GM19043 (cell line): ENCODE results near the gene PPP3R1.

Experiments used
- ATAC-seq: cut with Tn5 transposase; IDR thresholded peaks from one replicate; pipeline ENCODE4 v1.9.1; 2021; ENCODE audit warnings: low read depth; ENCODE audit not compliant: unreplicated experiment

Gene PPP3R1, protein sequence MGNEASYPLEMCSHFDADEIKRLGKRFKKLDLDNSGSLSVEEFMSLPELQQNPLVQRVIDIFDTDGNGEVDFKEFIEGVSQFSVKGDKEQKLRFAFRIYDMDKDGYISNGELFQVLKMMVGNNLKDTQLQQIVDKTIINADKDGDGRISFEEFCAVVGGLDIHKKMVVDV

DNA sequence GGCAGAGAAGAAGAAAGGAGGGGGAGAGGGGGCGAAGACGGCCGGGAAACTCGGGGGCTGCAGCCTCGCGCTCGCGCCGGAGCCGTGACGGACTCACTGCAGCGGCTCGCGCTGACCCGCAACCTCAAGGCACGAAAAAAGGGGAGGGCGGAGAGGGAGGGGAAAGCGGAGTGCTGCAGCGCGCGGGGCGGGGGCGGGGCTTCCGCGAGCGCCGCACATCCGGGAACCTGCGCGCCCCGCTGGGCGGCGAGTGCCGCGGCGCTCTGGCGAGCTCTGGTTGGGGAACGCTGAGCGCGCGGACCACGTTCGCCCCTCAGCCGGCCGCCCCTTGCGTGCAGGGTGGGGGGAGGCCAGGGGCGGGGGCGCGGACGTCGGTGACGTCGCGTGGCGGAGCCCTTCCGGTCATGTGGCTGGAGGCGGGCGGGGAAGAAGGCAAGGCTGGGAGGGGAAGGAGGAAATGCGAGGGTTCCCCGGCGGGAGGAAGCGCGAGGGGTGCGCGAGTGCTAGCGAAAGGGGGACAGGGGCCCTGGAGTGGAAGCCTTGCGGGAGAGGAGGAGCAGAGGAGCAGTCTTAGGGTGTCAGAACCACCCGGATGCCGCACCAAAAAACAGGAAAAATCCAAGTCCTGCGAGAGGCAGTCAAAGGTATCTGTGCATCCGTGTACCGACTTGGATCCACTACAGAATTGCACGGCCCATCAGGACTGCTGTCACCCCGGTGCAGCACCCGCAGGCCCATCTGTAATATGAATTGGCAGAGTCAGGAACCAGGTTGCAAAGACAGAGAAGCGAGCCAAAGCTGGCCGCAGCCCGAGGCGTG lies at the start of gene PPP3R1:
TSS of gene PPP3R1 (minus strand) at position 133 of the 819 bp plus-strand sequence. CDS start 405 bp downstream, outside the sequence.
- peak; percentile 68 for ATAC-seq

DNA sequence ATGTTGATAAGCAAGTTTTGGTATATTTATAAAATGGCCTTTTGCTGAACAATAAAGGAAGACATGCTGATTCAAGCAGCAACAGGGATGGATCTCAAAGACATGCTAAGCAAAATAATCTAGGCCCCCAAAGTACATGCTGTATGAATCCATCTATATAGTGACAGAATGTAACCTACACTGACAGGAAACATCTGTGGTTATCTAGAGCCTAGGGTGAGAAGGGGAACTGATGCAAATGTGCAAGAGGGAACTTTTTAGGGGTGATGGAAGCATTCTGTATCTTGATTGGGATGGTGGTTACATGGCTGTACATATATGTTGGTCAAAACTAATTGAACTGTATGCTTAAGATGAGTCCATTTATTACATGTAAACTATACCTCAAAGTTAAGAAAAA lies 43.2 kb upstream of the PPP3R1 start:
- ATAC-seq: peak; percentile 78

DNA sequence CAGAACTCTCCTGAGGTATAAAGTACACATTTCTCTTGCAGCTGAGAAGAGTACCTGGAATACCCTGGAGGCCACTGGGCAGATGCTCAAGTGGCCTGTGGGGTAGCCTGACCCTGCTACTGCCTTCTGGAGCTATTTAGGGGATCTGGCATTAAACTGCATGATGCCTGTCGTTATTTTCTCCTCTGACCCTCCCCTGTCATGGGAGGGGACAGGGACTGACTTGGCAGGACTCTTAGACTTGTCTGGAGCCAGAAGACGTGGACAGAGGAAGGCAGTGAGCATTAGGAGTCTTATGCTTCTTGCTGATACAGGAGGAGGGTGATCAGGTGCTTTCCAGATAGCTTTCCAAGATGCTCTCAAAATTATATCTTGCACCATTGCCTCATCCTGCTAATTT lies 42.6 kb upstream of the PPP3R1 start:
- no peak for ATAC-seq

DNA sequence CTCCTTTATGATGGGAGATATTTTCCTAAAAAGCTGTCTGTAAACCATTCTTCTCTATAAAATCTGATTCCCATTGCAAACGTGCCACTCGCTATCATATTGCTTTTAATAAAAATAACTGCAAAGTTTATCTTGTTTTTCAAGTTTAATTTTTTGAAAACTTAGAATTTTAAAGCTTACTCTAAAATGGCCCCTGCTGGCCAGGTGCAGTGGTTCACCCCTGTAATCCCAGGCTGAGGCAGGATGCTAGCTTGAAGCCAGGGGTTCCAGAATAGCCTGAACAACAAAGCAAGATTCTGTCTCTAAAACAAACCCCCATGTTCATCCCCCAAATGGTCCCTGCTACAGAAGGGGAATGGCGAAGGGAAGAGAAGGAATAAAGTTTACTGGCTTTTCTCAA lies 41.9 kb upstream of the PPP3R1 start:
- ATAC-seq: no peak

DNA sequence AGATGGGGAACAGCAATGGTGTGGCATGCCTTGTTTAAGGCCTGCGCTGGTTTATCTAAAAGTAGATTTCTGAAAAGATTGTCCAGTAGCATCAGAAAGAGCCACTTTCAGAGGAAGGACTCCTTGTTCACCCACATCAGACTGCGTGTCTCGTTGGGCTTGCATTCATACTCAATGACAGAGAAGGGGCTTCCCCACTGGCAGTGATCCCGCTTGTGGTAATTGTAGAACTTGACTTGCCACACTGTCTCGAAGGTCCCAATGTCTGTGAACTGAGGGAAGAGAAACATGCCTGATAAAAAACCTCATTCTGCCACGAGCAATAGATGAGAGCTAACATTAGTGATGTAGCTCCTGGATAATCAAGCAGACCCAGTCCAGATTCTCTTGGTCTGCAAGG lies 41.4 kb upstream of the PPP3R1 start:
- no peak for ATAC-seq

DNA sequence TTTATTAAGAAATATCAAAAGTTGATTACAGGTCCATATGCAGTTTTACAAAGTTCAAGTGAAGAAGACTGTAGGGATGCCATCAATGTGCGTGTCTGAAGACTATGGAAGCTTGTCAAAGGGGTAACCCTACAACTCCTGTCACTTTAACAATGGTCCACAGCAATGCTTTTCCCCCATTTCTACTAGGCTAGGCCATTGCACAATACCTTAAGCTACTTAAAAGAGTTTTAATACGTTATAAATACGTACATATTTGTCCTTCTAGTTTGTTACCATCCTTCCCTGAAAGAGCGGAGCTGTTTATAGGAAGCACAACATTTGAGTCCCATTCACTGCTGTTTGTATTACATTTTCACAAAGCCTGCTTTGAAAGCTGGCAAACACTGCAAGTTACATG lies 40.7 kb upstream of the PPP3R1 start:
- no peak for ATAC-seq

DNA sequence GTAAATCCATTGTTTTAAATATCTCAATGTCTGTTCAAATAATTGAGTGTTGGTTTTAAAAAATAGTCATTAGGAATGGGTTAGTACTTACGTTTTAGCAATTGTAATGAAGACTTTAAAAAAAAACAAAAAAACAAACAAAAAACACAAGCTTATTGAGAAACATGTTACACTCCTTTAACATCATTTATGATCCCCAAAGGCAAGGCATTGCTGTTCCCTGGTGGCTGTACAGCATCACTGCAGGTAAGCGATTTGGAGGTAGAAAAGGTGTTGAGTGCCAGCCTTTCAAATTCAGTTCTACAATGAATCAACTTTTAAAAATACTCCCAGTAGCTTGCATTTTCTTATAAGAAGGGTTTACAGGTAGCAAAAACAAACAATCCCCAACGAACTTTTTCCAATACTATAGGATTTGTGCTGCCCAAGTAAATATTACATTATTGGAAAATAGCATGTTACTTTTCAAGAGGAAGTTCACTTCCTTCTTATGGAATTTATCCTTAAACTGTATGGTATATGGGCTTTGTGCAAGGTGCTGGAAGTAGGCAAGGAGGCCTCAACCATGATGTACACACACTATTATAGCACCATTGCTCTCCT lies 39.9 kb upstream of the PPP3R1 start:
- peak; percentile 47 for ATAC-seq

DNA sequence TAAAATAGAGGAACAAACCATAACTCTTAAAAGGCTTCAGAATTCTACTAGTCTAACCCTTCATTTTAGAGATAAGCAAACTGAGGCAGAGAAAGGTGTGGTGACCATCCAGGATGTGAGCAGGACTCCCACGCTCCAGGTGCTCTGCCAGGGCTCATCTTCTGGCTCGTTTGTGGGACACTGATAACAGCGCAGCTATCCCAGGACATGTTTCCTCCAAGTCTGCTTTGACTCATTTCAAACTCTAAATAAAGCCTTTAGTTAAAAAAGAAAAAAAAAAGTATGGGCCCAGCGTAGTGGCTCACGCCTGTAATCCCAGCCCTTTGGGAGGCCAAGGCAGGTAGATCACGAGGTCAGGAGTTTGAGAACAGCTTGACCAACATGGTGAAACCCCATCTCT lies 39.0 kb upstream of the PPP3R1 start:
- ATAC-seq: no peak

DNA sequence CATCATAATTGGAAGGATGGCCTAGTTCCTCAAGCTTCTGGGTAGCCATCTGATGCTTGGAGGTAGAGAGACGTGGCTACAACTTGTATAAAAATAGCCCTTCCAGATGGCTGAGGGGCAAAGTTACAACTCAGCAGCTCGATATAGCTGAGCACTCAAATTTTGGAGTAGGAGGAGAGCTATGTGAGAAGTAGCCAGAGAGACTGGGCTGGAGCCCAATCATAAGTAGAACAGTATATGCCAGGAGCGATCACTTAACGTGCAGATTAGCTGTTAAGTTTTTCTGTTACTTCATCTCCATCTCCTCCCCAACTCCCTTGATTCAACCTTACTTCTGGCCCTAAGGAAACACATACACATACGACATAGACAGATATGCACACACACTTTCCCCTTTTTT lies 38.6 kb upstream of the PPP3R1 start:
- no peak for ATAC-seq

DNA sequence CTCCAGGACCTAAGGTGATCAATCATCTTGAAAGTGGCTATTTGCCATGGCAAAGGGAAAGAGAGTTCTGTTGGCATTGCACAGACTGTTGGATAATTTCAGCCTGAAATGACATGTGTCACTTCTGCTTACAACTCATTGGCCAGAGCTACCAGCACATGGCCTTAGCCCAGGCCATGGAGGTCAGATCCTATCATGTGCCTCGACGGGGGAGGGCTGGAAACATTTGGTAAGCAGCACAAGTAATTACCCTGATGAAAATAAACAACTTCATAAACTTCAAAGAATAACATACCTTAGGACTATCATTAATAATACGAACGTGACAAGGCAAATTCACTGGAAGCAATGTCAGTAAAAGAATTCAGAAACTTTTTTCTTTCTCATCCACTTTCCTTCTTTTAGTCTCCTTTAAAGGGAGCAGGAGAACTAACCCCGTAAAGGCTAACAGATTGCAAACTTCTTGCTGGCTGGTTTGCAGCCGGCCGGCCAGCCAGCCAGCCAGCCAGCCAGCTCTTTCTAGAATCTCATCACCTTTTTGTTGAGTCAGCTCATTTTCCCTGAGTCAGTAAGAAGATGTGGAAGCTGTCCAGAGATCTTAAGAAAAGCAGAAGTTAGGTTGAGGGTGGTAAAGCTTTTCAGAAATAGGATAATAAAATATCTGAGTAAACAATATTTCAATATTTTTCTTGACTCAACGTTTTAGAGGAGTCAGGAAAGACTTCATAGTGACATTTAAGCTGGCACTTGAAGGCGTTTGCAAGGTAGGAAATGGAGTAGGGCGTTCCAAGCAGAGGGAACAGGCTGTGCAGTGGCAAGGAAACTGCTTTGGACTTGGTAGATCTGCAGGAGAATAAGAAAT lies 35.5 kb upstream of the PPP3R1 start:
- ATAC-seq: no peak

DNA sequence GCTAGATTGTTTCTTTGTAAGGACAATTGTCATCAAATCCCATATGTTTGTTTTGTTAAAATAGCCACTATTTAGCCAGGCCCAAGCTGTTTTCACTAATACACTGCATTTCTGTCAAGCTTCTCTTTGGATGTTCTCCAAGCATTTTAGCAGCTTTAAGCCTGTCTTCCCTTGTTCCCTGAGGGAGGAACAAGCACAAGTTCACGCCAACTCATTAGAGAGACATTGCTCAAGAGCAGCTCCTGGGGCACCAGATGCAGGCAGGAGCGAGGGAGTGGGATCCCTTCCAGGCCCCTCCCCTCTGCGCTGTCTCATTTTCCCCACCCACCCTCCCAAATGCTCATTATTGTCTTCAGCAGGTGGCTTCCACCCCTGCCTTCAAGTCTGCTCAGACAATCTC lies 32.6 kb upstream of the PPP3R1 start:
- ATAC-seq: no peak

DNA sequence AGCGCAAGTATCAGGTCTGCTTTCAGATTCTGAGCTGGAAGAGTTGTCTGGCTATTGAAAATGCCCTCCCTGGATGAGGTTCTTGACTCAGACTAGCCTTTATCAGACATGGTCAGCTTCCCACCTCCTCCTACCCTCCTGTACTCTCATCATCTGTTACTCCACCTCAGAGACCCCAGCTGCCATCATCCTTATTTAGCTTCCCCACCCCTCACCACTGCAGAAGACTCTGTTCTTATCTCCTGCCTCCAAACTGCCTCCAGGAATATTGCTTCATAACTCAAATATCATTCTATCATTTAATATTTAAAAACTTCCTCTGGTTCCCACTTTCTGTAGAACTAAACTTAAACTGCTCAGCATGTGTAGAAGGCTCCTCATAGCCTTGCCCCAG lies 31.1 kb upstream of the PPP3R1 start:
- ATAC-seq: no peak

DNA sequence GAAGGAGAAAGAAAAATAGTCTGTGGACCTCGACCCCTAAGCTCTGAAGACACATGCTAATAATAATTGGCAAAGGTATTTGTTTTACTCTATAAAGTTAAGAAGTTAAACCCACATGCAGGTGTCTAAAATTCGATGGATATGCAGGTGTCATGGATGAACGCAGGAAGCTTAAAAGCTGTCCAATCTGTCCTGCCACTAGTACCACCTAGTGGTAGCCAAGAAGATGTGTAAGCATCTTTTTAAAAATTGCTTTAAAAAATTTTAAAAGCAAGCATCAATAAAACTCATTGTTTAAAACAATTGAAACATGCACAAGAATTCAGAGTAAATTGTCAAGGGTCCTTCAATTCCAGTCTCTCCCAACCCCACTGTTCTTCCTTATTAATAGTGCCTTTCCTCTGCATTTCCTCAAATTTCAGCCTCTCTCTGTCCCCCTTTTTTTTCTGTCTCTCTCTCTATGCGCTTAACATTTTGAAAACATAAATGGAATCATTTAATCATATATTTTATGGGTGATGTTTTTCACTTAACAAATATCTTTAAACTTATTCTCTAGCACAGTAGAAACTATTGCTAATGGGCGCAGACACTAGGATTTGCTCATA lies 30.6 kb upstream of the PPP3R1 start:
- ATAC-seq: no peak

DNA sequence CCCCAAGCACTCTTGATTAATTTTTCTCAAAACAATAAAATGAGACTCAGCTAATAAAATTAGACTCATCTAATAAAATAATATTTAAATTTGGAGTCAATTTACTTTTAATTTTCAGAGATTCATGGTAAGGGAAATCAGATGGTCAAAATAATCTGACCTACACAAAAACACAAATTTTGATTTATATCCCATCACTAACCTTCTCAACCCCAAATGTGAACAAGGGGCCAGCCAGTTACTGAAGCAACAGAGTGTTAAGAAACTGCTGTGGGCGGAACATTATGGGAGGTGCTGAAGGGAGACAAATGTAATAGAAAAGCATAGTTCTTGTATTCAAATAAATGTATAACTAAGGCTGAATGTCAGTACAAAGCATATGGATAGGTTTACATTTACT lies 28.5 kb upstream of the PPP3R1 start:
- no peak for ATAC-seq

DNA sequence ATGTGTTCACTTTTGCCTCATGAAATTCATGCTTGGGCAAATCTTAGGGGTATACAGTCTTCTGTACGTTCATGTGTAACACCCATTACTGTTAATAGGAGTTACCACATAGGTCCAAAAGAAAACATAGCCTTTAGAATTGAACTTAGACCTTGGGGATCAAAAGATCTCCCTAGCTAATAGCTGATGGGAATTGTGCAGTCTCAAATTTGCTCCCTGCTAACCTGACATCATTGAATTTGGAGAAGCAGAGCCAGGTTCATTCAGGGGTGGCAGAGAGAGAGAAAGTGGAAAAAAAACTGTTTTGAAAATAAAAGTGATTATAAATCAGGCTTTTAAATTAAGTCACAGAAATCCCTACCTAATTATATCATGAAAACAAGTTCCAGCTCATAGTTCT lies 28.0 kb upstream of the PPP3R1 start:
- ATAC-seq: no peak

DNA sequence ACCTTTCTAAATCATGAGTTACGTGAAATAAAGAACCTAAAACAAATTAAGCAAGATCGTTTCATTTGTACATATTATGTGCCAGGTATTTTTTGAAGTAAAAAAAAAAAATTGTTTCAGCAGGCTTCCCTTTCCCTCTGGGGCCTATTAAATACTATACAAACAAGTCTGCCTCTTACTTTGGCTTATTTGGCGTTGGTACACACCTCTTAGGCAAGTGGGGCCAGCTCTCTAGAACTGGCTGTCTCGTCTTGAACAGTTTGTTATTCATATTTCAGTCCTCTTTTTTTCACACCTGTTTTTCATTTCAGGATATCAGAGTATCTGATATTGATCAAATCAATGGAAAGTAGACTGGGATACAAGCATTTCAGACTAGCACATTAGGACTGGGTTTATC lies 27.4 kb upstream of the PPP3R1 start:
- ATAC-seq: no peak

DNA sequence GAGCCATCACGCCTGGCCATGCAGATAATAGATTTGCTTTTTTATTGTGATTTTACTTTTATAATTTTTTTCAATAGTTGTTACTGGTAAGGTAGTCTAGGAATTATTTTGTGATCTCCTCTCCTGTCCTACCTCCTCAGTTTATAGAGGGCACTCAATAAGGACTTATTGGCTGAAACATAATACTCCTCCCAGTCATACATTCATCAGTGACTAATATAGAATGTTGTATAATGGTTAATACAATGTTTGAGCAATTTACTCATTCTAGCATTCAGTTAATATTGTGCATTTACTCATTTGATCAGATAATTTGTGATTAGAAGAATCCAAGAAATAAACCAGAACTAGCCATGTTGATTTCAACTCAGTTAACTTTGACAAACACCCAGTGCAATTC lies 25.8 kb upstream of the PPP3R1 start:
- no peak for ATAC-seq

DNA sequence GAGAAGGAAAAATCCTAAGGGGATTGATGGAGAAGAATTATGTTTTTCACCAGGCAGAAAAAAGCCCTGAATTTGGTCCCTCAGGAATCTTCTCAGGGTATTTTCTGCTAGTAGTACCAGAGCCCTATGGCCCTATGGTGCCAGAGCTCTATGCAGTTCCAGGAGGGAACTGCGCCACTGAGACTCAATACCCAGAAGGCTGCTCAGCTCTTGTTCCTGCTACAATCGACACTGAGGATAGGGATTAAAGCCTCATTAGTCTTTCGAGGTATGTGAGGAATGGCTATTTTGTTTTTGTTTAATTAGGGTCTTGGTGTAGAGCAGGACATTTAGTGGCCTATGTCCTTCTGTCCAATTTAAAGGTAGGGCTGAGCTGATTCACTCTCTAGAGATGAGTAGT lies 21.7 kb upstream of the PPP3R1 start:
- no peak for ATAC-seq

DNA sequence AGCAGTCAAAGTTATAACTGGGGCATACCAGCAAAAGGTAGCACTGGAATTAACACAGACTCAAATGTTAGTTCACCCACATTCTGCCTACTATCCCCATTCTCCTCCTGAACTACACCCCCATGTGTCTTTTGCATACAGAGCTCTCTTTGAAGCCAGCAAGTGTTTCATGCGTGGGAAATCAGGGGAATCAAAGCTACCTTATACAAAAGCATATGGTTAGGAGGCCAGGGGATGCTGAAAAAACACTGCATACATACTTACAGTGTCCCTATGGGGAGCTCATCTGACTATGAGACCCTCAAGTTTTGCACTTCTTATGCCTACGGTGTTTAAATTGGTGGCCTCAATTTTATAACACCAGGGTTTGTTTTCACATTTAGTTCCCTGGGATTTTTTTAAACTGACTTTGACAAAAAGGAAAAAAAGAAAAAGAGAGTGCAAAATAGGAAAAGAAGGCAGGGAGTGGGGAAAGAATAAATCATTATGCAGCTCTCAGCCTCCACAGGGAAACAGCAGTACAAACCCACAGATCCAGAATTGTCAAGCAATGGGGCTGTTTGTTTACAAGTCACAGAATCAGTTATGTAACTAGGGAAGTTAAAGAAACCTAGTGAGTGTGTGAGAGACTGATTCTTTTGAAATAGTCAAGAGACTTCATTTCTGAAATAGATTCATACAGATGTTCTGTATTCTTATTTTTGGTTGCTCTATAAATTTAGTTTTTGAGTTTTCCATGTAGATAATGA lies 20.1 kb upstream of the PPP3R1 start:
- ATAC-seq: no peak

DNA sequence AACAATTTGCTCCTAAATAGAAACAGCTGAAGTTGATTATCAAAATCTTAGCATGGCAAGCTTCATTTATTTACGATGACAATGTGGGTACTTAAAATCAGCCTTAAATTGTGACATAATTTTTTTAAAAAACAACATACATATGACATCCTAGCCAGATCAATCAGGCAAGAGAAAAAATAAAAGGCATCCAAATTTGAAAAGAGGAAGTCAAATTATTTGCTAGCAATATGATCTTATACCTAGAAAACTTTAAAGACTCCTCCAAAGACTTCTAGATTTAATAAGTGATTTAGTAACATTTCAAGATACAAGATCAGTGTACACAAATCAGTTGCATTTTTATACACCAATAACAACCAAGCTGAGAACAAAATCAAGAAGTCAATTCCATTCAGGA lies 14.3 kb upstream of the PPP3R1 start:
- no peak for ATAC-seq
